Measurements from ENCODE around the gene E2F6.

DNA sequence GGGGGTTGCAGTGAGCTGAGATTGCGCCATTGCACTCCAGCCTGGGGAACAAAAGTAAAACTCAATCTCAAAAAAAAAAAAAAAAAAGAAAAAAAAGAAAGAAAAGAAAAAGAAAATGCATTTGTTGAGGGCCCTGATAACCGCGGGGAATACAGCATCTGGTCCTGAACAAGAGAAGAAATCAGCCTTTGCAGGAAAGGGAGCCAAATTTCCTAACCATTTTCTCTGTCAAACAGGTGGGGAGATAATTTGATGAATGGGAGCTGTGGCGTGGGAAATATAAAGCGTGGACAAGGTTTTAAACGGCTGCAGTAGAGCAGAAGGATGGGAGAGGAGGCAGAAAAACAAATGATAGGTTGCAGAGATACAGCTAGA, 864 bp downstream of the E2F6 start:
- TF ChIP-seq JUN (IDR thresholded peaks at IDR 0.05; ENCODE audit: borderline replicate concordance, insufficient read depth, insufficient read length, low read depth) (no peak), POLR2A (IDR thresholded peaks at IDR 0.05; ENCODE audit: low read depth, low read length) (no peak), EZH2 (IDR thresholded peaks at IDR 0.05; ENCODE audit: borderline replicate concordance, low read depth, low read length, severe bottlenecking) (no peak), POLR2AphosphoS5 (IDR thresholded peaks at IDR 0.05; ENCODE audit: insufficient read depth, low read depth, low read length) (no peak), MYC (IDR thresholded peaks at IDR 0.05; ENCODE audit: low read depth, low read length) (no peak)
- TF ChIP-seq, protein P1, sequence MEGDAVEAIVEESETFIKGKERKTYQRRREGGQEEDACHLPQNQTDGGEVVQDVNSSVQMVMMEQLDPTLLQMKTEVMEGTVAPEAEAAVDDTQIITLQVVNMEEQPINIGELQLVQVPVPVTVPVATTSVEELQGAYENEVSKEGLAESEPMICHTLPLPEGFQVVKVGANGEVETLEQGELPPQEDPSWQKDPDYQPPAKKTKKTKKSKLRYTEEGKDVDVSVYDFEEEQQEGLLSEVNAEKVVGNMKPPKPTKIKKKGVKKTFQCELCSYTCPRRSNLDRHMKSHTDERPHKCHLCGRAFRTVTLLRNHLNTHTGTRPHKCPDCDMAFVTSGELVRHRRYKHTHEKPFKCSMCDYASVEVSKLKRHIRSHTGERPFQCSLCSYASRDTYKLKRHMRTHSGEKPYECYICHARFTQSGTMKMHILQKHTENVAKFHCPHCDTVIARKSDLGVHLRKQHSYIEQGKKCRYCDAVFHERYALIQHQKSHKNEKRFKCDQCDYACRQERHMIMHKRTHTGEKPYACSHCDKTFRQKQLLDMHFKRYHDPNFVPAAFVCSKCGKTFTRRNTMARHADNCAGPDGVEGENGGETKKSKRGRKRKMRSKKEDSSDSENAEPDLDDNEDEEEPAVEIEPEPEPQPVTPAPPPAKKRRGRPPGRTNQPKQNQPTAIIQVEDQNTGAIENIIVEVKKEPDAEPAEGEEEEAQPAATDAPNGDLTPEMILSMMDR (IDR thresholded peaks at IDR 0.05; ENCODE audit: extremely low read depth in 1 of 2, insufficient read depth in 1 of 2, low read depth in 1 of 2, low read length in 2 of 2): no peak
